SK-N-MC (cell line): ENCODE measurements around the gene BGLAP.

Experiments used
- EZH2 ChIP-seq: fragments of 200-600 bp; sonication (generic); IDR thresholded peaks from one replicate; pipeline ENCODE4 v1.6.1; 2017; ENCODE audit warnings: antibody characterized with exemption
- FOXP2 ChIP-seq: optimal IDR thresholded peaks from 2 replicates; pipeline ENCODE3; 2011; ENCODE audit warnings: mild to moderate bottlenecking, moderate library complexity; ENCODE audit not compliant: insufficient read depth; ENCODE audit errors: extremely low read length, control extremely low read depth
- POLR2AphosphoS5 ChIP-seq: IDR thresholded peaks from 2 replicates; pipeline ENCODE4 v1.6.1; 2012; ENCODE audit warnings: mild to moderate bottlenecking, low read depth, low read length, borderline replicate concordance

DNA sequence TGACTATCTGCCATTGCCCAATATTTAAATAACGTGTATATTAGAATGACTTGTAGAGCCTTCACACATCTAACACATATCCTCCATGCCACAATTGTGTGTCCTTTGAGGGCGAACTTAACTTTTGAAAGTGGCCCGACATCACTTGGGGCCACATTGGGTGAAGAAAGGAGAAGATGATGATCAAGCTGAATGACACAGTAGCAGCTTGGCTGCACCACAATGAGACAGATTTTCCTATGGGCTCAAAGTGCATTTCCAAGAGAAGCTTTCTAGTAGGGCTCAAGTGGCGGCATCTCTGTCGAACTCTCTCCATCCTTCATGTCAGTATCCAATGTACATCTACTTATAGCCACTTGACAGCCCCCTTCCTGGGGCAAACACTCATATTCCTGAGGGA is 3.7 kb upstream of the BGLAP start:
- TF ChIP-seq POLR2AphosphoS5, result no peak
- no peak for TF ChIP-seq EZH2
- no peak for TF ChIP-seq FOXP2
